HEK293 (cell line): ENCODE data around the gene DAZAP1.
A peak's percentile ranks its signal among the peaks of the same experiment; 100 is the strongest.

ENCODE experiments used
- CTCF ChIA-PET: fragments of 350-600 bp; formaldehyde crosslinking; extraction: SDS; loops from one replicate; lab custom pipeline; 2021; ENCODE audit warnings: antibody characterized with exemption; lab: Yijun Ruan, JAX
- POLR2A ChIA-PET: fragments of 300-600 bp; formaldehyde crosslinking; extraction: SDS; loops from one replicate; lab custom pipeline; 2020; ENCODE audit warnings: antibody characterized with exemption, inconsistent platforms; lab: Yijun Ruan, JAX
- H3K27ac ChIP-seq: fragments of 200-500 bp; sonication (Bioruptor generic); 2 replicates; pipeline ENCODE4 v1.5.1; 2014; ENCODE audit warnings: low read depth, low read length, control low read depth, inconsistent platforms; ENCODE audit errors: extremely low read depth
- H3K36me3 ChIP-seq, 2 experiments: fragments of 200-500 bp in 1 of 2; sonication (Bioruptor generic) in 1 of 2; 1 replicate in 1 of 2; 2 replicates in 1 of 2; pipeline ENCODE4 v1.5.1; 2014 to 2017; ENCODE audit warnings: inconsistent platforms in 2 of 2, low read length in 2 of 2; ENCODE audit not compliant: control insufficient read depth in 2 of 2, insufficient read depth in 1 of 2
- H3K4me1 ChIP-seq: fragments of 200-500 bp; sonication (Bioruptor generic); 2 replicates; pipeline ENCODE4 v1.5.1; 2014; ENCODE audit warnings: mild to moderate bottlenecking, low read length, inconsistent platforms; ENCODE audit not compliant: control insufficient read depth, insufficient read depth
- H3K4me3 ChIP-seq: 2 replicates; pipeline ENCODE4 v1.5.1; 2011; ENCODE audit warnings: low read depth, mild to moderate bottlenecking, control low read depth, low read length, moderate library complexity
- H3K9me3 ChIP-seq: fragments of 200-500 bp; sonication (Bioruptor generic); 2 replicates; pipeline ENCODE4 v1.5.1; 2014; ENCODE audit warnings: low read depth, low read length, inconsistent platforms; ENCODE audit not compliant: control insufficient read depth, insufficient read depth
- GLIS2 ChIP-seq: fragments of 450-650 bp; formaldehyde crosslinking; IDR thresholded peaks from 2 replicates; pipeline ENCODE4 v1.5.1; 2016; ENCODE audit warnings: missing biosample characterization, missing genetic modification characterization
- KLF10 ChIP-seq: fragments of 450-650 bp; IDR thresholded peaks from 2 replicates; pipeline ENCODE4 v1.5.1; 2018; ENCODE audit warnings: missing biosample characterization, mild to moderate bottlenecking, missing genetic modification characterization
- KLF16 ChIP-seq: fragments of 450-650 bp; formaldehyde crosslinking; IDR thresholded peaks from 2 replicates; pipeline ENCODE4 v1.5.1; 2017; ENCODE audit warnings: missing biosample characterization, missing genetic modification characterization
- KLF17 ChIP-seq: fragments of 450-650 bp; formaldehyde crosslinking; IDR thresholded peaks from 2 replicates; pipeline ENCODE4 v1.5.1; 2016; ENCODE audit warnings: missing biosample characterization, missing genetic modification characterization
- MEIS1 ChIP-seq: sonication (generic); formaldehyde crosslinking; IDR thresholded peaks from 2 replicates; pipeline ENCODE4 v1.8.1; 2022; ENCODE audit warnings: missing genetic modification reagents, mild to moderate bottlenecking, borderline replicate concordance
- PRDM10 ChIP-seq: fragments of 450-650 bp; formaldehyde crosslinking; IDR thresholded peaks from 2 replicates; pipeline ENCODE4 v1.5.1; 2016; ENCODE audit warnings: missing biosample characterization, missing genetic modification characterization
- ZBTB10 ChIP-seq: fragments of 450-650 bp; formaldehyde crosslinking; IDR thresholded peaks from 2 replicates; pipeline ENCODE4 v1.5.1; 2016; ENCODE audit warnings: missing biosample characterization, missing genetic modification characterization
- ZBTB26 ChIP-seq: fragments of 450-650 bp; formaldehyde crosslinking; optimal IDR thresholded peaks from 2 replicates; pipeline ENCODE3; 2016; ENCODE audit warnings: missing biosample characterization, mild to moderate bottlenecking, missing genetic modification characterization
- ZBTB8A ChIP-seq: fragments of 450-650 bp; formaldehyde crosslinking; IDR thresholded peaks from 2 replicates; pipeline ENCODE4 v1.5.1; 2016; ENCODE audit warnings: missing biosample characterization, missing genetic modification characterization
- ZNF394 ChIP-seq: fragments of 450-650 bp; formaldehyde crosslinking; IDR thresholded peaks from 2 replicates; pipeline ENCODE4 v1.5.1; 2016; ENCODE audit warnings: missing biosample characterization, missing genetic modification characterization, mild to moderate bottlenecking, moderate library complexity, borderline replicate concordance
- ZNF521 ChIP-seq: fragments of 450-650 bp; formaldehyde crosslinking; IDR thresholded peaks from 2 replicates; pipeline ENCODE4 v1.5.1; 2017; ENCODE audit warnings: missing biosample characterization, mild to moderate bottlenecking, missing genetic modification characterization
- ZNF600 ChIP-seq: fragments of 450-650 bp; formaldehyde crosslinking; IDR thresholded peaks from 2 replicates; pipeline ENCODE4 v1.5.1; 2016; ENCODE audit warnings: missing biosample characterization, missing genetic modification characterization
- ZNF654 ChIP-seq: fragments of 450-650 bp; formaldehyde crosslinking; IDR thresholded peaks from 2 replicates; pipeline ENCODE4 v1.5.1; 2016; ENCODE audit warnings: low read depth, missing biosample characterization, missing genetic modification characterization
- ZNF776 ChIP-seq: fragments of 450-650 bp; formaldehyde crosslinking; IDR thresholded peaks from 2 replicates; pipeline ENCODE4 v1.5.0; 2017; ENCODE audit warnings: missing biosample characterization, missing genetic modification characterization, borderline replicate concordance
- ZSCAN16 ChIP-seq: fragments of 450-650 bp; formaldehyde crosslinking; IDR thresholded peaks from 2 replicates; pipeline ENCODE4 v1.5.1; 2016; ENCODE audit warnings: missing biosample characterization, missing genetic modification characterization
- ZSCAN4 ChIP-seq: fragments of 450-650 bp; formaldehyde crosslinking; IDR thresholded peaks from 2 replicates; pipeline ENCODE4 v1.5.1; 2017; ENCODE audit warnings: missing biosample characterization, missing genetic modification characterization

Gene DAZAP1

GRCh38 chr19:1447944-1448343 is 40.6 kb downstream of the DAZAP1 start:
- no peak overlapping the region for H3K4me3 ChIP-seq
- ChIA-PET CTCF (no interaction called here), POLR2A (no interaction called here)
- no peaks in the 10 kb centered on the region for H3K36me3 ChIP-seq
- no peak overlapping the region for H3K27ac ChIP-seq
- no peaks in the 10 kb centered on the region for H3K9me3 ChIP-seq
- 0 out of 2 replicates have a peak, but pooled peaks cover 3% of the 10 kb centered on the region for H3K4me1 ChIP-seq
- no peak for TF ChIP-seq ZSCAN4 (tag by site-specific recombination)
- TF ChIP-seq MEIS1 (CRISPR knock-in tag) = no peak
- TF ChIP-seq ZSCAN16 (tag by site-specific recombination) = no peak
- peak; percentile 68 for TF ChIP-seq PRDM10 (tag by site-specific recombination)

GRCh38 chr19:1449467-1450442 is 42.4 kb downstream of the DAZAP1 start, which contains the start of gene APC2:
Gene APC2, plus strand, starts transcription at chr19:1450121. Its CDS starts 2,881 bp downstream, at chr19:1453002.
- H3K36me3 ChIP-seq = no peaks in the 10 kb centered on the region
- CTCF ChIA-PET = interaction anchor here (1.1 to 1.2 kb wide), 2 partner anchors 8 to 13 kb away, joined by 3 read pairs; no protein-coding TSS in a partner anchor
- H3K4me1 ChIP-seq = no peaks in the 10 kb centered on the region
- H3K4me3 ChIP-seq = no peak within 1 kb of the TSS
- no peaks in the 10 kb centered on the region for H3K9me3 ChIP-seq
- H3K27ac ChIP-seq = no peak within 1 kb of the TSS
- POLR2A ChIA-PET = interaction anchor here (0.6 kb wide), 1 partner anchor 167 kb away, joined by 3 read pairs; no protein-coding TSS in a partner anchor
- TF ChIP-seq ZBTB8A (tag by site-specific recombination) (peak; percentile 45), ZBTB10 (tag by site-specific recombination) (peak; percentile 57; the same call in 1 of the 2 replicates), KLF10 (tag by site-specific recombination) (0 out of 2 replicates have a peak, but pooled peaks have one; percentile 28), PRDM10 (tag by site-specific recombination) (peak; percentile 88), KLF16 (tag by site-specific recombination) (peak; percentile 34; the same call in 1 of the 2 replicates), KLF17 (tag by site-specific recombination) (0 out of 2 replicates have a peak, but pooled peaks have one; percentile 18), ZBTB26 (tag by site-specific recombination) (peak; percentile 39), ZNF600 (tag by site-specific recombination) (peak; percentile 52; the same call in 1 of the 2 replicates), ZNF521 (tag by site-specific recombination) (no peak), ZNF776 (tag by site-specific recombination) (no peak), ZNF654 (tag by site-specific recombination) (no peak), GLIS2 (tag by site-specific recombination) (peak; percentile 72), ZNF394 (tag by site-specific recombination) (peak; percentile 36; the same call in 1 of the 2 replicates)
